Immature natural killer cell (primary cell): Measurements from ENCODE around the gene CIAO2A. TPM values are rescaled to one million over a fixed set of nuclear protein-coding genes. Genes with fewer than 3 reads are reported as not detected.

Experiments used
- DNase-seq, 3 donors: peaks; one replicate each; pipeline ENCODE4 v3.0.0; 2022; ENCODE audit warnings: mixed read lengths in 1 of 3
- H3K27ac Mint-ChIP-seq, 6 donors: one replicate each; pipeline ENCODE4 v1.8.0; 2020; ENCODE audit warnings: mixed read lengths in 6 of 6, mild to moderate bottlenecking in 5 of 6, inconsistent platforms in 4 of 6, moderate library complexity in 3 of 6
- H3K27me3 Mint-ChIP-seq, 3 donors: one replicate each; pipeline ENCODE4 v1.8.0; 2020 to 2021; ENCODE audit warnings: low read depth in 3 of 3, mild to moderate bottlenecking in 3 of 3, mixed read lengths in 3 of 3, moderate library complexity in 3 of 3, inconsistent platforms in 1 of 3
- H3K36me3 Mint-ChIP-seq, 3 donors: one replicate each; pipeline ENCODE4 v1.8.0; 2020; ENCODE audit warnings: mixed read lengths in 3 of 3, inconsistent platforms in 2 of 3, mild to moderate bottlenecking in 2 of 3
- H3K4me1 Mint-ChIP-seq, 2 donors: one replicate each; pipeline ENCODE4 v1.8.0; 2020; ENCODE audit warnings: inconsistent platforms in 2 of 2, mild to moderate bottlenecking in 2 of 2, mixed read lengths in 2 of 2, moderate library complexity in 1 of 2
- H3K4me3 Mint-ChIP-seq, 5 donors: one replicate each; pipeline ENCODE4 v1.8.0; 2020; ENCODE audit warnings: mild to moderate bottlenecking in 5 of 5, mixed read lengths in 5 of 5, inconsistent platforms in 3 of 5, moderate library complexity in 3 of 5
- H3K9me3 Mint-ChIP-seq, 6 donors: one replicate each; pipeline ENCODE4 v1.8.0; 2020; ENCODE audit warnings: mild to moderate bottlenecking in 6 of 6, mixed read lengths in 6 of 6, inconsistent platforms in 4 of 6, moderate library complexity in 3 of 6
- polyA plus RNA-seq, 3 donors: library from polyadenylated mRNA; unstranded; fragments of 300-500 nt; fragmentation: Illumina TruSeq; gene quantifications; one replicate each; pipeline ENCODE4 v1.2.3, GENCODE V29; 2021

Gene CIAO2A
- polyA plus RNA-seq, 3 donors from 2014 or later, result 67.1 to 168 (median 102) TPM

DNA sequence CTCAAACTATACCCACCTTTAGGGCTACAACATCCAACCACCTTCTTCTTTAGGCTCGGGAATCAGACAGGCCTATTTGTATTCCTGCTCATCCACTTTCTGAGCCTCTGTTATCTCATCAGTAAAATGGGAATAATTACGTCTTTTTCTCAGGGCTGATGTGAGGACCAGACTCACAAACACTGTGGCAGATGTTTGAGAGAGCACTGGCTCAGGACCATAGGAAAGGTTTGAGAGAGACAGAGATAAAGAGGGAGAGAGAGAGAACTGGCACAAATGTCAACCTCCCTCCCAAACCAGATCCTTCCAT, 42.6 kb downstream of the CIAO2A start:
- Mint-ChIP-seq H3K4me1 (peaks cover 6 to 8% of the 10 kb centered on the region in 2 donors), H3K27ac (no peak overlapping the region)
- DNase-seq, result no peak

GRCh38 chr15:64050281-64051092, 43.2 kb downstream of the CIAO2A start:
- Mint-ChIP-seq H3K4me3 (no peak overlapping the region), H3K27me3 (peaks cover 0 to 12% (median 8%) of the 10 kb centered on the region in 3 donors), H3K4me1 (peaks cover 6 to 8% of the 10 kb centered on the region in 2 donors), H3K9me3 (no peaks in the 10 kb centered on the region), H3K27ac (peak overlapping the region in 1 of 6 donors; percentile 26), H3K36me3 (no peaks in the 10 kb centered on the region)
- no peak for DNase-seq

More for the DNA sequence above, 42.6 kb downstream of the CIAO2A start:
- Mint-ChIP-seq H3K36me3 (no peaks in the 10 kb centered on the region), H3K4me3 (no peak overlapping the region), H3K9me3 (no peaks in the 10 kb centered on the region), H3K27me3 (peaks cover 0 to 12% (median 5%) of the 10 kb centered on the region in 3 donors)

- peak overlapping the region in 2 of 6 donors; percentile 8 to 17 for H3K27ac Mint-ChIP-seq
- DNase-seq, result no peak
- H3K4me3 Mint-ChIP-seq, result peak overlapping the region in 2 of 5 donors; percentile 19 to 43
- H3K4me1 Mint-ChIP-seq, result peaks cover 8 to 9% of the 10 kb centered on the region in 2 donors
- H3K9me3 Mint-ChIP-seq, result no peaks in the 10 kb centered on the region
- H3K27me3 Mint-ChIP-seq, result peaks cover 0 to 12% (median 8%) of the 10 kb centered on the region in 3 donors
- no peaks in the 10 kb centered on the region for H3K36me3 Mint-ChIP-seq
Measured at GRCh38 chr15:64048781-64049460, 44.7 kb downstream of the CIAO2A start.

DNA sequence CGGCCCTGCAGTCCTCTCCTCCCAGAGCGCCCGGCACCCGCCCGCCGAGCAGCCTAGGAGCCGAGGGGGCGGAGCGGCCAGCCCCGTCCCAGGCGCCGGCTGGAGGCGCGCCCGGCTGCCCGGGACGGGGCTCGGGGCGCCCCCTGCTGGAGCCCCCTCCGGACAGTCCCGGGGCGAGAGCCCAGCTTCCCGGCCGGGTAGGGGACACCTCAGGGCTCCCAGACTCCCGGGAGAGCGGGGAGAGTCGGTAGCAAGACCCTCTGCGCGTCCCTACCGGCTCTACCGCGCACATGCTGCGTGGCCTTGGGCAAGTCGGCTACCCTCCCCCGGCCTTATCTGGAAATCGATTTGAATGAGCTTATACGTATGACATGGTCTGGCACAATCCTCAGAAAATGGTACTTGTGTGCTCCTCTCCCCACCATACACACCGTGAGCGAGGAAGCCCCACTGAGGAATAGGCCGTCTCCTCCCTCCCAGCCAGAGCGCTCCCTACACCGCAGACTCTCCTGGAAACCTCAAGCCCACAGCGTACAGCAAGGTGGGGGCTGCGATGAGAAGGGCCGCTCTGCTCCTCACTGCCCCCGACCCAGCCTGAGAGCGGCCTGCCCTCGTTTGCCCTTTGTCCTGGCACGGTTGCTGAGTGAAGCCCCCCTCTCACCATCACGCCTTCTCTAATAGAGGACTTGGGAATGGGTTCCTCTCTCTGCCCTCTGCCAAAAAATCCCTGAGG, 47.1 kb downstream of the CIAO2A start, which contains the start of gene DAPK2:
Gene DAPK2 (minus strand): TSS at position 65 of the 733 bp plus-strand sequence. CDS start 6,224 bp downstream, outside the sequence.
- no peaks in the 10 kb centered on the region for H3K36me3 Mint-ChIP-seq
- H3K9me3 Mint-ChIP-seq, result no peaks in the 10 kb centered on the region
- H3K27me3 Mint-ChIP-seq, result peaks cover 0 to 12% (median 11%) of the 10 kb centered on the region in 3 donors
- H3K4me1 Mint-ChIP-seq, result peaks cover 8 to 9% of the 10 kb centered on the region in 2 donors
- peak; percentile 67 to 76 (median 72) for DNase-seq
- H3K4me3 Mint-ChIP-seq, result peak within 1 kb of the TSS; percentile 75 to 86 (median 83)
- H3K27ac Mint-ChIP-seq, result peak within 1 kb of the TSS in 4 of 6 donors; percentile 40 to 85 (median 79)

GRCh38 chr15:64045774-64046420, 47.7 kb downstream of the CIAO2A start:
- Mint-ChIP-seq H3K4me1 (peaks cover 8 to 9% of the 10 kb centered on the region in 2 donors), H3K27me3 (peaks cover 0 to 12% (median 11%) of the 10 kb centered on the region in 3 donors), H3K4me3 (peak overlapping the region; percentile 50 to 74 (median 68)), H3K27ac (no peak overlapping the region), H3K36me3 (no peaks in the 10 kb centered on the region), H3K9me3 (no peaks in the 10 kb centered on the region)
- no peak for DNase-seq

- Mint-ChIP-seq H3K4me1 (peaks cover 8 to 9% of the 10 kb centered on the region in 2 donors), H3K36me3 (no peaks in the 10 kb centered on the region), H3K27me3 (peaks cover 0 to 12% (median 11%) of the 10 kb centered on the region in 3 donors), H3K27ac (peak overlapping the region in 1 of 6 donors; percentile 55), H3K9me3 (no peaks in the 10 kb centered on the region), H3K4me3 (peak overlapping the region in 4 of 5 donors; percentile 50 to 74 (median 70))
- DNase-seq, result no peak
Measured at GRCh38 chr15:64045101-64045435, 48.6 kb downstream of the CIAO2A start.

GRCh38 chr15:64044300-64045100, 49.1 kb downstream of the CIAO2A start:
- H3K27ac Mint-ChIP-seq, result peak overlapping the region in 2 of 6 donors; percentile 26 to 55
- no peaks in the 10 kb centered on the region for H3K9me3 Mint-ChIP-seq
- peak overlapping the region; percentile 50 to 74 (median 68) for H3K4me3 Mint-ChIP-seq
- peaks cover 8 to 9% of the 10 kb centered on the region in 2 donors for H3K4me1 Mint-ChIP-seq
- no peaks in the 10 kb centered on the region for H3K36me3 Mint-ChIP-seq
- H3K27me3 Mint-ChIP-seq, result peaks cover 0 to 12% (median 11%) of the 10 kb centered on the region in 3 donors
- DNase-seq, result no peak

- no peaks in the 10 kb centered on the region for H3K4me1 Mint-ChIP-seq
- DNase-seq, result no peak
- no peaks in the 10 kb centered on the region for H3K9me3 Mint-ChIP-seq
- H3K27me3 Mint-ChIP-seq, result peaks cover 0 to 3% (median 0%) of the 10 kb centered on the region in 3 donors
- H3K4me3 Mint-ChIP-seq, result no peak overlapping the region
- peaks cover 0 to 5% (median 0%) of the 10 kb centered on the region in 3 donors for H3K36me3 Mint-ChIP-seq
- peak overlapping the region in 2 of 6 donors; percentile 24 to 37 for H3K27ac Mint-ChIP-seq
Measured at GRCh38 chr15:64038878-64039610, 54.6 kb downstream of the CIAO2A start.

- peaks cover 0 to 2% (median 0%) of the 10 kb centered on the region in 3 donors for H3K27me3 Mint-ChIP-seq
- peak overlapping the region in 1 of 6 donors; percentile 38 for H3K27ac Mint-ChIP-seq
- no peaks in the 10 kb centered on the region for H3K9me3 Mint-ChIP-seq
- peaks cover 0 to 5% (median 0%) of the 10 kb centered on the region in 3 donors for H3K36me3 Mint-ChIP-seq
- H3K4me1 Mint-ChIP-seq, result no peaks in the 10 kb centered on the region
- no peak for DNase-seq
- H3K4me3 Mint-ChIP-seq, result no peak overlapping the region
Measured at GRCh38 chr15:64037966-64038365, 55.7 kb downstream of the CIAO2A start.

- no peak for DNase-seq
- H3K4me3 Mint-ChIP-seq, result no peak overlapping the region
- peaks cover 4 to 6% of the 10 kb centered on the region in 2 donors for H3K4me1 Mint-ChIP-seq
- no peaks in the 10 kb centered on the region for H3K9me3 Mint-ChIP-seq
- H3K27me3 Mint-ChIP-seq, result peaks cover 0 to 2% (median 0%) of the 10 kb centered on the region in 3 donors
- peak overlapping the region in 1 of 6 donors; percentile 2 for H3K27ac Mint-ChIP-seq
- H3K36me3 Mint-ChIP-seq, result peaks cover 0 to 5% (median 0%) of the 10 kb centered on the region in 3 donors
Measured at GRCh38 chr15:64037116-64037515, 56.5 kb downstream of the CIAO2A start.

DNA sequence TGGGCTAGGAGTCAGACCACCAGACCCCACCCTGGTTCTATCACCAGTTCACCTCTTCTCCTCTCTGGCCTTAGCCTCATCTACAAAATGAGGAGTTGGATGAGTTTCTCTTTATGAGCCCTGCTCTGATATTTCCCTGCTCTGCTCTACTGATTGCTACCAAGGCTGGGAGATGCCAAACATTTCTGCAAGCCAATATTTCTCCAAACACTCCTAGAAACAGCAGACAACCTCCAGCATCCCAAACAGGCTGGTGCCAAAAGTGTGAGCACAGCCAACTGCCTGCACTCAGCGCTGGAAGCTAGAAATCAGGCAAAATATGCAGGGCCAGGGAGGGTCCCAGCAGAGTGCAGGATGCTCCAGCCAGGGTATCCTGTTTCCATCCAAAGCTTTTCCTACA, 58.1 kb downstream of the CIAO2A start:
- peaks cover 6 to 21% of the 10 kb centered on the region in 2 donors for H3K4me1 Mint-ChIP-seq
- H3K4me3 Mint-ChIP-seq, result no peak overlapping the region
- no peaks in the 10 kb centered on the region for H3K9me3 Mint-ChIP-seq
- no peak overlapping the region for H3K27ac Mint-ChIP-seq
- DNase-seq, result no peak
- H3K27me3 Mint-ChIP-seq, result peaks cover 0 to 2% (median 0%) of the 10 kb centered on the region in 3 donors
- peaks cover 0 to 5% (median 0%) of the 10 kb centered on the region in 3 donors for H3K36me3 Mint-ChIP-seq

DNA sequence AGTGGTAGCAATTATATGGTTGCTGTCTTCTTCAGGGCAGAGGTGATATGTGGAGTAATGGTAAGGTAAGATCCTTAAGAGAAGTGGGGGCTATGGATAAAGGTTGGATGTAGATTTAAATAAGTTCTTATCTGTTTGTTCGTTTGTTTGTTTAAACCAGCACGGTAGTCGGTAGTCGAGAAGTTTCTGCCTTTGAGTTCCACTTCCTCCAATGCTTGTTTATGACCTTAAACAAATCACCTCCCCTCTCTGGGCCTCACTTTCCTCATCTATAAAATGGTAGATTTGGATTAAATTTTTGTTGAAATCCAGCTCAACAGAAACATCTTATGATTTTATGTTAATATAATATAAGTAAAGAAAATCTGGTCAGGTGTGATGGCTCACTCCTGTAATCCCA, 59.1 kb downstream of the CIAO2A start:
- Mint-ChIP-seq H3K27me3 (peaks cover 0 to 2% (median 0%) of the 10 kb centered on the region in 3 donors), H3K9me3 (no peaks in the 10 kb centered on the region), H3K36me3 (peaks cover 0 to 5% (median 0%) of the 10 kb centered on the region in 3 donors), H3K4me3 (no peak overlapping the region), H3K27ac (no peak overlapping the region), H3K4me1 (peaks cover 6 to 21% of the 10 kb centered on the region in 2 donors)
- no peak for DNase-seq
